DND-41 (cell line): ENCODE measurements around the gene LMF1.

Source experiments
- ATAC-seq: fragments of 200-7000 bp; cut with Tn5 transposase; 3 replicates; pipeline ENCODE4 v1.9.1; 2021; ENCODE audit warnings: low read depth; ENCODE audit not compliant: insufficient read depth
- DNase-seq: peaks from one replicate; pipeline ENCODE4 v3.0.0-alpha.2; 2020
- H2AFZ ChIP-seq: 2 replicates; pipeline ENCODE4 v1.6.0; 2012; ENCODE audit warnings: low read depth, low read length
- H3K27ac ChIP-seq: 2 replicates; pipeline ENCODE4 v1.5.1; 2012; ENCODE audit warnings: low read length, inconsistent platforms
- H3K27me3 ChIP-seq: fragments of 200-600 bp; sonication (generic); 2 replicates; pipeline ENCODE4 v1.6.0; 2012; ENCODE audit warnings: low read length, mild to moderate bottlenecking, inconsistent platforms; ENCODE audit not compliant: insufficient read depth, poor library complexity
- H3K36me3 ChIP-seq: 2 replicates; pipeline ENCODE4 v1.5.1; 2012; ENCODE audit warnings: low read length, inconsistent platforms; ENCODE audit not compliant: insufficient read depth
- H3K4me1 ChIP-seq: 2 replicates; pipeline ENCODE4 v1.5.1; 2012; ENCODE audit warnings: mild to moderate bottlenecking, low read length; ENCODE audit not compliant: insufficient read depth
- H3K4me2 ChIP-seq: 2 replicates; pipeline ENCODE4 v1.6.0; 2012; ENCODE audit warnings: mild to moderate bottlenecking, moderate library complexity, low read length, inconsistent platforms; ENCODE audit not compliant: insufficient read depth
- H3K4me3 ChIP-seq, 2 experiments: fragments of 200-600 bp in 1 of 2; shearing (Covaris generic) in 1 of 2; 2 replicates each; pipeline ENCODE4 v1.5.1; 2012 to 2016; ENCODE audit warnings: inconsistent platforms in 2 of 2, low read length in 2 of 2, mild to moderate bottlenecking in 2 of 2, low read depth in 1 of 2, moderate library complexity in 1 of 2
- H3K79me2 ChIP-seq: 2 replicates; pipeline ENCODE4 v1.6.0; 2012; ENCODE audit warnings: low read length, inconsistent platforms; ENCODE audit not compliant: insufficient read depth
- H3K9ac ChIP-seq: 2 replicates; pipeline ENCODE4 v1.6.0; 2012; ENCODE audit warnings: low read depth, mild to moderate bottlenecking, inconsistent platforms, low read length, moderate library complexity
- H3K9me3 ChIP-seq: 2 replicates; pipeline ENCODE4 v1.5.1; 2012; ENCODE audit warnings: low read length, moderate library complexity, mild to moderate bottlenecking, inconsistent platforms; ENCODE audit not compliant: insufficient read depth, severe bottlenecking
- H4K20me1 ChIP-seq: 2 replicates; pipeline ENCODE4 v1.6.0; 2012; ENCODE audit warnings: low read length; ENCODE audit not compliant: insufficient read depth
- EZH2 ChIP-seq: IDR thresholded peaks from 3 replicates; pipeline ENCODE4 v1.6.1; 2012; ENCODE audit warnings: borderline replicate concordance, low read depth, mild to moderate bottlenecking, moderate library complexity, low read length, inconsistent platforms; ENCODE audit not compliant: severe bottlenecking
- TF ChIP-seq, protein P1 (sequence below): IDR thresholded peaks from 2 replicates; pipeline ENCODE4 v1.5.1; 2012; ENCODE audit warnings: borderline replicate concordance, low read length, moderate library complexity, mild to moderate bottlenecking; ENCODE audit not compliant: poor library complexity, severe bottlenecking; ENCODE audit errors: extremely low read depth

LMF1 gene

GRCh38 chr16:909281-910000, 61.3 kb downstream of the LMF1 start:
- H3K36me3 ChIP-seq: peaks cover 34% of the 10 kb centered on the region
- no peaks in the 10 kb centered on the region for H3K27me3 ChIP-seq
- H3K4me1 ChIP-seq: no peaks in the 10 kb centered on the region
- no peak overlapping the region for H3K4me3 ChIP-seq
- ATAC-seq (no peak), DNase-seq (no peak)
- H3K9me3 ChIP-seq: peaks cover 13% of the 10 kb centered on the region
- no peak overlapping the region for H3K9ac ChIP-seq
- peaks cover 3% of the 10 kb centered on the region; the same call in 1 of the 2 replicates for H4K20me1 ChIP-seq
- TF ChIP-seq, protein P1, sequence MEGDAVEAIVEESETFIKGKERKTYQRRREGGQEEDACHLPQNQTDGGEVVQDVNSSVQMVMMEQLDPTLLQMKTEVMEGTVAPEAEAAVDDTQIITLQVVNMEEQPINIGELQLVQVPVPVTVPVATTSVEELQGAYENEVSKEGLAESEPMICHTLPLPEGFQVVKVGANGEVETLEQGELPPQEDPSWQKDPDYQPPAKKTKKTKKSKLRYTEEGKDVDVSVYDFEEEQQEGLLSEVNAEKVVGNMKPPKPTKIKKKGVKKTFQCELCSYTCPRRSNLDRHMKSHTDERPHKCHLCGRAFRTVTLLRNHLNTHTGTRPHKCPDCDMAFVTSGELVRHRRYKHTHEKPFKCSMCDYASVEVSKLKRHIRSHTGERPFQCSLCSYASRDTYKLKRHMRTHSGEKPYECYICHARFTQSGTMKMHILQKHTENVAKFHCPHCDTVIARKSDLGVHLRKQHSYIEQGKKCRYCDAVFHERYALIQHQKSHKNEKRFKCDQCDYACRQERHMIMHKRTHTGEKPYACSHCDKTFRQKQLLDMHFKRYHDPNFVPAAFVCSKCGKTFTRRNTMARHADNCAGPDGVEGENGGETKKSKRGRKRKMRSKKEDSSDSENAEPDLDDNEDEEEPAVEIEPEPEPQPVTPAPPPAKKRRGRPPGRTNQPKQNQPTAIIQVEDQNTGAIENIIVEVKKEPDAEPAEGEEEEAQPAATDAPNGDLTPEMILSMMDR: no peak
- TF ChIP-seq EZH2: no peak
- H3K79me2 ChIP-seq: no peaks in the 10 kb centered on the region
- H3K27ac ChIP-seq: no peak overlapping the region
- H3K4me2 ChIP-seq: no peak overlapping the region
- H2AFZ ChIP-seq: no peak overlapping the region

DNA sequence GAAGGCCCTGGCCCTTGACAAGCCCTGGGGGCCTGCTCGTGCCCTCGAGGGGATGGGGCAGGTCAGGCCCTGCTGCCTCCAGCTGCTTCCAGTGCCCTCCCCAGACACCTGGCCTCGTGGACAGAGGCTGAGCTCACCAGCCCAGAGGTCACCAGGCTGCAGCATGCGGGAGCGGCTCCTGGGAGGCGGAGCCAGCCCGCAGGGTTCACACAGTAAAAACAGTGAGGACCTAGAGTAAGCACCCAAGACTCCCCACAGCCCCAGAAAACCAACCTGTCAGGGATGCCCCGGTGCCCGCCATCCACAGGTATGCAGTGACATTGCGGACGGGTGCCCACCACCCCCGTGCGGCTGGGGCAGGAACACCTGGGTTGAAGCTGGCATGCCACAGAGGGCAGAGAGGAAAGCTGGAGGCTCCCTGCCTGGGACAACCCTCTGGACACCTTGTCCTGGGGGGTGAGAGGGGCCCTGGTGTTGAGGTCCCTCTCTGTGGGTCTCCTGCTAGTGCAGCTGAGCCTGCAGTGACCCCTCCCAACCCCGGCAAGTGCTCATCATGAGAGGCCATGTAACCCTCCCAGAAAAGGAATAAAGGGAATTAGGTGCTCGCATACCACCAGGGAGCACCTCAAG, 62.1 kb downstream of the LMF1 start:
- H3K79me2 ChIP-seq: no peaks in the 10 kb centered on the region
- H3K27me3 ChIP-seq: no peaks in the 10 kb centered on the region
- H3K4me3 ChIP-seq: no peak overlapping the region
- H3K4me1 ChIP-seq: no peaks in the 10 kb centered on the region
- no peak overlapping the region for H3K4me2 ChIP-seq
- H2AFZ ChIP-seq: no peak overlapping the region
- DNase-seq (no peak), ATAC-seq (no peak)
- H4K20me1 ChIP-seq: peaks cover 3% of the 10 kb centered on the region; the same call in 1 of the 2 replicates
- H3K9me3 ChIP-seq: peaks cover 13% of the 10 kb centered on the region
- peaks cover 34% of the 10 kb centered on the region for H3K36me3 ChIP-seq
- H3K27ac ChIP-seq: no peak overlapping the region
- no peak for TF ChIP-seq EZH2
- TF ChIP-seq, protein P1: no peak
- H3K9ac ChIP-seq: no peak overlapping the region

DNA sequence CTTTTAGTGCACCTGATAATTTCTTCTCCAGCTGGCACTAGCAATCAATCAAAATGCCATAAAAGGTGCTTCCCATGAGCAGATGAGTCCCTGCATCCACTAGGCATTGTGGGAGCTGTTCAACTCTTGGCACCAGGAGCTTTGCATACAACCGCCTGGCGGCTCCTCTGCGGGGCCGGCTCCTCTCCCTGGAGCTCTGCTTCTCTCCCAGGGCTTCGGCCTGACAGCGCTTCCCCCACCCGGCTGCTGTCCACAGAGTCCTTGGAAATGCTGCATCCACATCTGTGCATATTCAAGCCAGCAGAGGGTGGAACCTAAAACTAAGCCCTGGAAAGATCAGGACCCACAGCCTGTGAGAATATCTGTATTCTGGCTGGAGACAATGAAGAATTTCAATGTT, 62.9 kb downstream of the LMF1 start:
- Histone ChIP-seq H3K27ac (no peak overlapping the region), H3K4me2 (no peak overlapping the region), H3K36me3 (peaks cover 34% of the 10 kb centered on the region), H2AFZ (no peak overlapping the region), H3K9me3 (peaks cover 13% of the 10 kb centered on the region), H4K20me1 (no peaks in the 10 kb centered on the region), H3K27me3 (no peaks in the 10 kb centered on the region), H3K9ac (no peak overlapping the region), H3K4me1 (no peaks in the 10 kb centered on the region), H3K79me2 (no peaks in the 10 kb centered on the region), H3K4me3 (no peak overlapping the region)
- no peak for ATAC-seq
- no peak for TF ChIP-seq EZH2
- TF ChIP-seq, protein P1: no peak
- DNase-seq: no peak
